ENCODE measurements around the gene BECN2.

BECN2 gene, protein sequence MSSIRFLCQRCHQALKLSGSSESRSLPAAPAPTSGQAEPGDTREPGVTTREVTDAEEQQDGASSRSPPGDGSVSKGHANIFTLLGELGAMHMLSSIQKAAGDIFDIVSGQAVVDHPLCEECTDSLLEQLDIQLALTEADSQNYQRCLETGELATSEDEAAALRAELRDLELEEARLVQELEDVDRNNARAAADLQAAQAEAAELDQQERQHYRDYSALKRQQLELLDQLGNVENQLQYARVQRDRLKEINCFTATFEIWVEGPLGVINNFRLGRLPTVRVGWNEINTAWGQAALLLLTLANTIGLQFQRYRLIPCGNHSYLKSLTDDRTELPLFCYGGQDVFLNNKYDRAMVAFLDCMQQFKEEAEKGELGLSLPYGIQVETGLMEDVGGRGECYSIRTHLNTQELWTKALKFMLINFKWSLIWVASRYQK

DNA sequence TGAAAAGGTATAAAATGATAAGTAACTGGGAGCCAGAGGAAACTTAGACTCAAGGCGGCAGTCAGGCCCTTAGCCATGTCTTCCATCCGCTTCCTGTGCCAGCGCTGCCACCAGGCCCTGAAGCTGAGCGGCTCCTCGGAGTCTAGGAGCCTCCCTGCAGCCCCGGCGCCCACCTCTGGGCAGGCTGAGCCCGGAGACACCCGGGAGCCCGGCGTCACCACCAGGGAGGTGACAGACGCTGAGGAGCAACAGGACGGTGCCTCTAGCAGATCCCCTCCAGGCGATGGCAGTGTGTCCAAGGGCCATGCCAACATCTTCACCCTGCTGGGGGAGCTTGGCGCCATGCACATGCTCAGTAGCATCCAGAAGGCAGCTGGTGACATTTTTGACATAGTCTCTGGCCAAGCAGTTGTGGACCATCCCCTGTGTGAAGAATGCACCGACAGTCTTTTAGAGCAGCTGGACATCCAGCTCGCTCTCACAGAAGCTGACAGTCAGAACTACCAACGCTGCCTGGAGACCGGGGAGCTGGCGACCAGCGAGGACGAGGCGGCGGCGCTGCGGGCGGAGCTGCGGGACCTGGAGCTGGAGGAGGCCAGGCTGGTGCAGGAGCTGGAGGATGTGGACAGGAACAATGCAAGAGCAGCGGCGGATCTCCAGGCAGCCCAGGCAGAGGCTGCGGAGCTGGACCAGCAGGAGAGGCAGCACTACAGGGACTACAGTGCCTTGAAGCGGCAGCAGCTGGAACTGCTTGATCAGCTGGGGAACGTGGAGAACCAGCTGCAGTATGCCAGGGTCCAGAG lies at the start of gene BECN2:
TSS of gene BECN2 (plus strand) at position 76 of the 803 bp plus-strand sequence. CDS start at position 76, 0 bp downstream.
- DNase-seq (ENCODE audit: low read depth in 1 of 2, low spot score in 1 of 2), result no peak

DNA sequence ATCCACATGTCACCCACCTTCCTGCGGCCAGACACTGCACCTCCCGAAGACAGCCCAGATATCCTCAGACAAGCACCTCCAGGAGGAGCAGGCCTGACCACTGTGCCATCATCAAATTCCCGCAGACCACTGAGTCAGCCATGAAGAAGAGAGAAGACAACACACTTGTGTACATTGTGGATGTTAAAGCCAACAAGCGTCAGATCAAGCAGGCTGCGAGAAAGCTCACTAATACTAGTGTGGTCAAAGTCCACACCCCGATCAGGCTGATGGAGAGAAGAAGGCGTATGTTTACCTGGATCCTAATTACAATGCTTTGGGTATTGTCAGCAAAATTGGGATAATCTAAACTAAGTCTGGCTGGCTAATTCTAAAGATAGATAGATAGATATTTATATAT lies 41.4 kb upstream of the BECN2 start:
- no peak for DNase-seq (ENCODE audit: low read depth in 1 of 2, low spot score in 1 of 2)

DNA sequence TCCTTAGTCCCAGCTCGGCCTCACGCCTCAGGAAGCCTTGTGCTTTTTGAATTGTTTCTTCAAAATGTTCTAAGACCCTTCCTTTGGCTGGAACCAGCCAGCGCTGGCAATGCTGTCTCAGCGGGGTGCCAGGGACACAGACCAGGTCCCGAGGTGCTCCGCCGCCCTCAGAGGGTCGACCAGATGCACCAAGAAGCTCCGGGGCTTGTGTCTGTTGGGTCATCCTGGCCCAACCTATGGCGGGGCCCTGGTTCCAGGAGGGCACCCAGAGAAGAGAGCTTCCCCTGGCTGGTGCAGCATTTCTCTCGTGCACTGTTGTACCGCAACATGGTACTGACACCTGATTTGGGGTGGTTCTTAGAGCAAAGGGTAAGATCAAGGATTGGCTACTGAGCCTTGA lies 40.1 kb upstream of the BECN2 start:
- no peak for DNase-seq (ENCODE audit: low read depth in 1 of 2, low spot score in 1 of 2)

DNA sequence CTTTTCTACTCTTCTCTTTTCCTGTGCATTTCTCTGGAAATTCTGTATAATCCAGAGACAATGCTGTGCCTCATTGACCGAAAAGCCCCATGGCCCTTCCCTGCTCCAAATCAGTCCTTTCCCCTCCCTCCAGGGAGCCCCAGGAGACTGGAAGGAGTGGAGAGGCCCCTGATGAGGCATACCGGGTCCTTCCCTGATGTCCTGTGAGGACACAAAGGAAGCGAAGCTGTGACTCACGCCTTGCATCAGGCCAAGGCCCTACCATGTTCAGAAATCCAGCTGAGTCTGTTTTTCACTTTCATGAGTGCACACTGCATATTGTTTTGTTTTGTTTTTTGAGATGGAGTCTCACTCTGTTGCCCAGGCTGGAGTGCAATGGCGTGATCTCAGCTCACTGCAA lies 38.7 kb upstream of the BECN2 start:
- DNase-seq (ENCODE audit: low read depth in 1 of 2, low spot score in 1 of 2), result no peak

DNA sequence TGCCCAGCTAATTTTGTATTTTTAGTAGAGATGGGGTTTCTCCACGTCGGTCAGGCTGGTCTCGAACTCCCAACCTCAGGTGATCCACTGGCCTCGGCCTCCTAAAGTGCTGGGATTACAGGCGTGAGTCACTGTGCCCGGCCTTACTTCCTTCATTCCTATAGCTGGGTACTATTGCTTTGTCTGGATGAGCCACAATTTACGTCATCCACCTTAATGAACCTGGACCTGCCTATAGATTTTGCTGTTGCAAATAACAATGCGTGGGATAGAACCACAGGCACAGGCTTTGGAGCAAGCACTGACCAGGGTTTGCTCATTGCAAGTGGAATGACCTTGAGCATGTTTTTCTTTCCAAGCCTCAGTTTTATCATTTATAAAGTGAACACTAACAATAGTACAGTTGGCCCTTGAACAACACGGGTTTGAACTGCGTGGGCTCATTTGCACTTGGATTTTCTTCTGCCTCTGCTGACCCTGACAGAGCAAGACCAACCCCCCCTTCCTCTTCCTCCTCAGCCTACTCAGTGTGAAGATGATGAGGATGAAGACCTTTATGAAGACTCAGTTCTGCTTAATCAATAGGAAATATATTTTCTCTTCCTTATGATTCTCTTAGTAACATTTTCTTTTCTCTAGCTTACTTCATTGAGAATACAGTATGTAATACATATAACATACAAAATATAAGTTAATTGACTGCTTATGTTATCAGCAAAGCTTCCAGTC lies 33.3 kb upstream of the BECN2 start:
- no peak for DNase-seq (ENCODE audit: low read depth in 1 of 2, low spot score in 1 of 2)

DNA sequence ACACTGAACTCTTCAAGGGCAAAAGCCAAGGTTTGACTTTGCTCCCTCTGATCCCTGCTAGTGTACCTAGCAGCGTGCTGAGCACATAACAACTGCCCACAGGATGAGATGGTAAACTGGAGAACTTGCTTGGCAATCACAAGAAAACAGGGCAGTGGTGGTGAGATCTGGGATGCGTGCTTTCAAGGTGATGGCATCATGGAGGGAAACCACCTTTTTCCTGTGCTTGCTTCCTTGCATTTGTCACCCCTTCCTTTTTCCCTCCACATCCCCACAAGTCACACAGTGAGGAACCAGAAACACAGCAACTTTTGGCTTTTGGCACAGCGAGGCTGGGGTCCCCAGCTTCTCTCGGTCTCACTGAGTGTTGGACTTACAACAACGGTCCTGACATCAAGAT lies 31.4 kb upstream of the BECN2 start:
- no peak for DNase-seq (ENCODE audit: low read depth in 1 of 2, low spot score in 1 of 2)

DNA sequence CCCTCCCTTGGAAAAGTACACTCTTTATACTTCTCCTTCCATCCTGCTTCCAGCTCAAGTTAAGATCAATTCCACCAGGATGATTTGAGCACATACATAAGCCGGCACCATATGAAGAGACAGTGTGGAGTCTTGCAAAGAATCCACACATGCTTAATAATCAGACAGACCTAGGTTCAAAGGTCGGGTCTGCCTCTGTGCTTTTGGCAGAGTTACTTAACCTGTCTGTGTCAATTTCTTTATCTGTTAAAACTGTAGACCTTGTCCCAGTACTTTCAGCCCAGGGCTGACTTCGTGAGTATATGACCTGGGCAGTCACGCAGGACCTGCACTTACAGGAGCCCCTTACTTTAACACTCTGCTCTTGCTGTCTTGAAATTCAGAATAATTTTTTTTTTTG lies 30.2 kb upstream of the BECN2 start:
- no peak for DNase-seq (ENCODE audit: low read depth in 1 of 2, low spot score in 1 of 2)

DNA sequence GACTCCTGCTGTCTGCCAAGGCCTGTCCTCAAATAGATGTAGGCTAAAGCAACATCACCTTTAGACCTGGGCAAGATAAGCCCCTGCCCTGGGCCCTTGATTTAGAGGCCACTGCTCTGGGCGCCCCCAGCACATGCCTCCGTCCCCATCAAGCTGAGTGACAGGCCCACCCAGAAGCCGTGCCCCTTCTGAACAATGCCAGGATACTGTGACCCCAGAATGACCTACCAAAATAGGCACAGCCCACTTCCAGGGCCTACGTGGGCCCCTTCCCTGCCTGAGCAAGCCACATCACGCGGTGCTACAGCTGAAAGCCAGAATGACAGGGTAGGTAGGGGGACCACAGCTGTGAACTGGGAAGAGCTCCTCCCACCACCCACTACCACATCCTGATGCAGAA lies 24.7 kb upstream of the BECN2 start:
- no peak for DNase-seq (ENCODE audit: low read depth in 1 of 2, low spot score in 1 of 2)

DNA sequence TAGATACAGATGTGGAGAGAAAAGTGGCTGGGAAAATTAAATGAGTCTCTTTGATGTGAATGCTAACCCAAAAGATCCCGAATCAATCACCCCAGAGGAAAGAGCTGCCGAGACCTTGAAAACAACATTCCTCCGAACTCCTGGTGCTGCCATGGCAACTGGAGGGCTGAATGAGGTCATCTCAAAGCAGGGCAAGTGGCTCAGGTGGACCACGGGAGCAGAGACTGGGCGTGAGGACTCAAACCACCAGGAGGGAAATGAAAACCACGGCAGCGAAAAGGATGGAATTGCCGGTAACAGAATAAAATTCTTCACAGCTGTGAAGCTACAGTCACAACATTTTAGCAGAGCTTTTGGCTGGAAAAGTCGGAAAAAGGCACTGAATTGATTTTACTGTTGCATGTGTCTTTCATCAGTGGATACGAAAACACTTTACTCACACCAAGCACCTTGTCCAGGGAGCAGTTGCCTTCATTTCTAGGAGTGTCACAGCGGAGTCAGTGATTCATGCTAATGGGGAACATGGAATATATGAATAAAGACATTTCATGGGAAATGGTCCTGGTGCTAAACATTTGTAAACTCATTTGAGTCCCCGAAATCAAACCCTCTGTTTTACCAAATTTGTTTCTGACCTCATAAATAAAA lies 23.2 kb upstream of the BECN2 start:
- no peak for DNase-seq (ENCODE audit: low read depth in 1 of 2, low spot score in 1 of 2)

DNA sequence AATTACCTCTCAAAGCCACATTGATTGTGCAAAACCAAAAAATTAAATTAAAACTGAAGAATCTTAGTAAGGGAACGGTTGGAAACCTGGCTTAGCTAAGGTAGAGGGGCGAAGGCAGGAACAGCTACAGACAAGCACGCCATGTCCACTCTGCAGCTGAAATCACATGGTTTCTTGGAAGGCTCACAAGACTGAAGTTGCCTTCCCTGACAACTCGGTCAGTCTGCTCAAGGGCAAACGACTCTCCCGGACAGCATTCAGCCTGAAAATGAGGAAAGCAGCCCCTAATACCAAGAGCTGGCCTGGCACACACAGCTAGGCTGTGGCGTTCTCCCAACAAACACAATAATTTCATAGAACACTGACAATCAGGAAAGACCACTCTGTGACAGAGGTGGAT lies 22.7 kb upstream of the BECN2 start:
- DNase-seq (ENCODE audit: low read depth in 1 of 2, low spot score in 1 of 2), result no peak

DNA sequence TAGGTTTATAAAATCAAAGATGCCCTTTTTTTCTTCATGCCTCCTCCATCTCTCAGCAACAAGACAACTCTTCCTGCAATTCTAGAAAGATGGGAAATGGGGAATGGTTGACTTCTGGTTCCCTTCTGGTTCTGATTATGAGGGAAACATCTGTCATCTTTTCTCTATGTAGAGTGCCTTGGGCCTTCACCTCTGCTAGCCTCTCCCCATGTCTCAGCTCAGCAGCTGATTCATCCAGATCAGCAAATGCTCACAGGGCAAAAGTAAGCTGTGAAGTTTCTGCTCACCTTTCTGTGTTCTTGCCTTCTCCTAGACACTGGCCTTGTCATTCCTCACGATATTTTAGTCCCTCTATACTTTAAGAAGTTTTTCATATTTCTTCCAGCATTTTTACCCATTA lies 17.8 kb upstream of the BECN2 start:
- no peak for DNase-seq (ENCODE audit: low read depth in 1 of 2, low spot score in 1 of 2)

DNA sequence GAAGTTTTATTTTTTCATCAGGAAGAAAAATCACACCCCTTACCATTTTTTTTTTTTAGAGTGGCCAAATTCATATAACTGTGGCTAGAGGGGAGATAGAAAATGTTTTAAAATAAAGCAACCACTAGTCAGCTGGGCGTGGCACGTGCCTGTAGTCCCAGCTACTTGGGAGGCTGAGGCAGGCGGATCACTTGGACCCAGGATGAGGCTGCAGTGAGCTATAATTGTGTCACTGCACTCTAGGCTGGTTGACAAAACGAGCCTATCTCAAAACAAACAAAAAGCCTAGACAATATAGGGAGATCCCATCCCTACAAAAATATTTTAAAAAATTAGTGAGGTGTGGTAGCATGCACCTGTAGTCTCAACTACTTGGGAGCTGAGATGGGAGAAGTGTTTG lies 14.8 kb upstream of the BECN2 start:
- DNase-seq (ENCODE audit: low read depth in 1 of 2, low spot score in 1 of 2), result no peak

DNA sequence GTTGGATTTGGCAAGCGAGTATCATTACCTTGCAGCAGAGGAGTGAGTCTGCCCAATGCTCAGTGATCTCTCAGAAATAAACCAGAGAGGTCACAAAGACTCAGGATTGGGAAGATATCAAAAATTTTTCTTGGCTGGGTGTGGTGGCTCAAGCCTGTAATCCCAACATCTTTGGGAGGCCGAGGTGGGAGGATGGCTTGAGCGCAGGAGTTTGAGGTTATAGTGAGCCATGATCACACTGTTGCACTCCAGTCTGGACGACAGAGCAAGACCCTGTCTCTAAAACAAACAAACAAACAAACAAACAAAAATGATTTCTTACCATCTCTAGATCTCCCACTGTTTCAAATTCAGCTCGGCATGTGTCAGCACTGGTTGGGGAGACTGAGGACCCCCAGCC lies 13.3 kb upstream of the BECN2 start:
- DNase-seq (ENCODE audit: low read depth in 1 of 2, low spot score in 1 of 2), result no peak

DNA sequence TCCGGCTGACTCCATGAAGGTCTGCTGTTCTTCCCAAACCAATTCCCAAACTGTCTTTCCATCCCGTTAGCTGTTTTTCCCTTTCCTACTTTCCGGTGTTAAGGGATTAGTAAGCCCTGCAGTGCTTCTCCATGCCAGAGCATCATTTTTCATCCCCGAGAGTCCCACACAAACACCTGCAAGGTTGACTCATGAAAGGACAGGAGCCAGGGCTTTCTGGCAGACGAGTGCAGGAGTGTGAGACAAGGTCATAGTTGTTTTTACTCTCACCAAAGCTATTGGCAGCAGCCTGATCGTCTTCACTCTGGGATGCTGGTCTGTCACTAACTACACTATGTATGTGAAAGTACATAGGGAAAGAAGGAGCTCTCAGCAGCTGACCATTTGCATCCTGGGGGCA lies 10.2 kb upstream of the BECN2 start:
- DNase-seq (ENCODE audit: low read depth in 1 of 2, low spot score in 1 of 2), result no peak

DNA sequence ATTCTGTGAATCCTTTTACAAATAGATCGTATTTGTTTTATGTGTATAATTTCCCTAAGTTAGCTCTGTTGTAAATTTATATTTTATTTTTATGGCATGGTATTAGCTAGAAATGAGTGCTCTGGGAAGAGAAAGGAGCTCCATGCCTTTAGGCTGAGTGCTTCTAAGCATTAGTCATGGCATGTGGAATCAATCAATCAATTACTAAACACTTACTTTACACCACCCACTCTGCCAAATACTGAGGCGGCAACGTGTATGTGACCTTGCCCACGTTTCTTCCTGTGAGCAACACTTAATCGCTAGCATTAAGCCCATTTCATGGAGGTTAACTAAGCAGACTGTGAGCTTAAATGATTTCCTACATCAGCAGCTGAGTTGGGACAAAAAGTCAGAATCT lies 7.2 kb upstream of the BECN2 start:
- DNase-seq (ENCODE audit: low read depth in 1 of 2, low spot score in 1 of 2), result no peak

DNA sequence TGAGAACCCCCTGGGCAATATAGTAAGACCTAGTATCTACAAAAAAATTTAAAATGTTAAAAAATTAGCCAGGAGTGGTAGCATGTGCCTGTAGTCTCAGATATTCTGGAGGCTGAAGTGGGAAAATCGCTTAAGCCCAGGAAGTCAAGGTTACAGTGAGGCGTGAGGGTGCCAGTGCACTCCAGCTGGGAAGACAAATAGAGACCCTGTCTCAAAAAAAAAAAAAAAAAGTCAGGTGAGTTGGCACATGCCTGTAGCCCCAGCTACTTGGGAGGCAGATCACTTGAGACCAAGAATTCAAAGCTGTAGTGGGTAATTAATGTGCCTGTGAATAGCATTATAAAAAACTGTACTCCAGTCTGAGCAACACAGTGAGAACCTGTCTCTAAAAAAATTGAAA lies 4.6 kb downstream of the BECN2 start:
- no peak for DNase-seq (ENCODE audit: low read depth in 1 of 2, low spot score in 1 of 2)

DNA sequence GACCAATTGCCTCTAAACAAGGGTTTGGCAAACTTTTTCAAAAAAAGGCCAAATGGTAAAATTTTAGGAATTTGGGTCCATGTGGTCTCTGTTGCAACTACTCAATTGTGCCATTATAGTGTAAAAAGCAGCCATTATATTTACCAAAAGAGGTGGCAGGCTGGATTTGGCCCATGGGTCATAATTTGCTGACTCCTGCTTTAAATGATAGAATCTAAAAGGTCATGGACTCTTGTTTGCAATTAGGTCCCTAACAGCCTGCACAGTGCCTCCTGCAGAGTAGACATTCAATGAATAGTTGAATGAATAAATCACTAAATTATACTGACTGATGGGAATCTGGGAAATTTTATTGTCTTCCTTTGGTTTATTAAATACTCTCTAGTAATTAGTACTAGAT lies 6.2 kb downstream of the BECN2 start:
- DNase-seq (ENCODE audit: low read depth in 1 of 2, low spot score in 1 of 2), result no peak

DNA sequence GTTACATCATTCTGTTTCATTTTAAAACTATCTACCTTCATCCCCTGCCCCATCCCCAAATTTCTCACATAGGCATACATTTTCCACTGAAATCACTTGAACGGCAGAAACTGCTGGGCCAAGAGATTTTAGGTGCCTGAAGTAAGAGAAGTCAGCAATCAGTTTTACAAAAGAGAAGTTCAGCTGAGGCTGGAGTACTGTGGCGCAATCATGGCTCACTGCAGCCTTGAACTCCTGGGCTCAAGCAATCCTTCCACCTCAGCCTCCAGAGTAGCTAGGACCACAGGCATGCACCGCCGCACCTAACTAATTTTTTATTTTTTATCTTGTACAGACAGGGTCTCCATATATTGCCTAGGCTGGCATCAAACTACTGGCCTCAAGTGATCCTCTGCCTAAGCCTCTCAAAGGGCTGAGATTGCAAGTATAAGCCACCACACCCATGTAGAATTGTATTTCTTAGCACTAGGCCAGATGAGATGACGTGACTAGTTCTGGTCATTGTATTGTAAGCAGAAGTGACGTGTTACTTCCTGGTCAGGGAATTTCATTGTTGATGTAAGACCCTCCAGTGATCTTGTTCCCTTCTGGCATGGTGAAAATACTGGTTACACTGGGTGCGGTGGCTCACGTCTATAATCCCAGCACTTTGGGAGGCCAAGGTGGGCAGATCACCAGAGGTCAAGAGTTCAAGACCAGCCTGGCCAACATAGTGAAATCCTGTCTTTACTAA lies 7.1 kb downstream of the BECN2 start:
- no peak for DNase-seq (ENCODE audit: low read depth in 1 of 2, low spot score in 1 of 2)

DNA sequence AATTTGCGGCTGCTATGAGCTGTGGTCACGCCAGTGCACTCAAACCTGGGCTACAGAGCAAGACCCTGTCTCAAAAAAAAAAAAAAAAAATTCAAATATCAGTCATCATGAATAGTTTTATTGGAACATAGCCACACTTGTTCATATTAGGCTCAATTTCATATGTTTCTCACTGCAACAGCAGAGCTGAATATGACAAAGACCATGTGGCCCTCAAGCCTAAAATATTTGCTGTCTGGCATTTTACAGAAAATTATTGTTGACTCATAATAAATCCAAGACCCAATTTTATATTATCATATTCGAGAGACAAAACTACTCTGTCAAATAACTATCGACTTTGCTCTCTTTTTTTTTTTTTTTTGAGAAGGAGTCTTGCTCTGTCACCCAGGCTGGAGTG lies 11.0 kb downstream of the BECN2 start:
- no peak for DNase-seq (ENCODE audit: low read depth in 1 of 2, low spot score in 1 of 2)

DNA sequence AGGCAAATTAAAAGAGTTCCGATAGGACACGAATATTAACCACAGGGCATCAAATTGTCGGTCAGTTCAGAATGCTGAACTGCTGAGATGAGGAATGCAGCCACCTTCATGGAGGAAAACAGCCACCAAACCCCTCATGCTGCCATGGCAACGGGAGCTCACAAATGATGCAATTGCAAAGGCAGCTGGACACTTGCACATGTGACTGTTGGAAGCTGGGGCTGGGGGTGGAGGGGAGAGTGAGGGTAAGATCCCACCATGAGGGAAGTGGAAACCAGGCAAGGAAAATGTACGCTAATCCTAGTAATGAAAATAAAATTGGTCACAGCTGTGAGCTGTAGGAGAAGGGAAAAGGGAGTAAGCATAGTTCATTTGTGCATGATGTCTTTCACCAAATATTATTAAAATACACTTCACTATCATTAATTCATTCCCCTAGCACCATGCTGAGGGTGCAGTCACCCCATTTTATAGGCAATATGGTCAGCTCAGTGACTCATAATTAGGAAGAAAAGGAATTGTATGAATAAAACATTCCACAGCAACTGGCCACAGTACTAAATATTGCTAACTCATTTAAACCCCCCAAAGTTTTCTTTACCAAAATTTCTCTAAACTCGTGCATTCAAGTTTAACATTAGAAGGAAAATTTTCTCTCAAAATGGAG lies 15.3 kb downstream of the BECN2 start:
- no peak for DNase-seq (ENCODE audit: low read depth in 1 of 2, low spot score in 1 of 2)

All from activated T-helper 1 cell treated with anti-CD3 and anti-CD28 coated beads, Interleukin-2, amount 50 U/mL, for 16 hours (primary cell).